Cardiac septum (tissue), 1 donor: ENCODE results near the gene PSME2. TPM values are rescaled to one million over a fixed set of nuclear protein-coding genes. Genes with fewer than 3 reads are reported as not detected.
"Not testable (repeated sequence)": the region's sequence is repeated elsewhere in the genome, so short reads cannot be mapped to it uniquely, and the experiment has no call there.

ENCODE experiments used
- DNase-seq: peaks from one replicate; pipeline ENCODE4 v3.0.0-alpha.2; 2020; ENCODE audit warnings: low spot score
- intact Hi-C: fragments of 100-400 bp; cut with DNase I; formaldehyde crosslinking; loops from one replicate; pipeline ENCODE4 v1.14.0; 2022
- total RNA-seq: library from RNA; stranded (reverse); fragmentation: NEBNext Ultra II Directional; extraction: Animal tissue kit (Norgen Biotek cat#: 25700); gene quantifications from one replicate; pipeline ENCODE4 v1.2.1, GENCODE V29; 2021
- donor health status: DM: no; HTN: no; CAD: no.

The PSME2 gene
- total RNA-seq, 1 donor from 2014 or later = 49.7 TPM

- intact Hi-C loops = no loop called here
These were observed 24.0 kb downstream of the PSME2 start for GRCh38 chr14:24122416-24122815.

GRCh38 chr14:24121210-24121609 lies 25.2 kb downstream of the PSME2 start:
- no peak for DNase-seq
- intact Hi-C loops = no loop called here

More at GRCh38 chr14:24122416-24122815, 24.0 kb downstream of the PSME2 start:
- DNase-seq = no peak

- DNase-seq = peak; percentile 60
- intact Hi-C loops = no loop called here
These were observed 26.7 kb downstream of the PSME2 start for GRCh38 chr14:24119691-24120090.

GRCh38 chr14:24117179-24117578 lies 29.2 kb downstream of the PSME2 start:
- intact Hi-C loops = no loop called here
- no peak for DNase-seq

GRCh38 chr14:24116128-24116814 lies 30.1 kb downstream of the PSME2 start:
- DNase-seq = peak; percentile 43
- intact Hi-C loops = no loop called here

- intact Hi-C loops = loop anchor here (2.0 kb wide), 1 partner anchor 25 kb away; the partner anchor contains the start of gene EMC9
- peak; percentile 73 for DNase-seq
These were observed 30.8 kb downstream of the PSME2 start for GRCh38 chr14:24115422-24116127.

- intact Hi-C loops = loop anchor here (2.0 kb wide), 1 partner anchor 26 kb away; the partner anchor contains the start of gene EMC9
- DNase-seq = peak; percentile 99
These were observed 31.6 kb downstream of the PSME2 start, which contains the start of the genes DCAF11 and NRL for GRCh38 chr14:24114532-24115421. DCAF11 (plus strand) TSS chr14:24114777; CDS start chr14:24115595, 818 bp downstream. NRL (minus strand) TSS chr14:24114949; CDS start chr14:24082848, 32,101 bp downstream.

GRCh38 chr14:24113801-24114531 lies 32.4 kb downstream of the PSME2 start:
- peak; percentile 93 for DNase-seq

GRCh38 chr14:24113379-24113800 lies 33.0 kb downstream of the PSME2 start:
- DNase-seq = no peak
- intact Hi-C loops = no loop called here

More at GRCh38 chr14:24113801-24114531, 32.4 kb downstream of the PSME2 start:
- intact Hi-C loops = loop anchor here (2.0 kb wide), 1 partner anchor 27 kb away; the partner anchor contains the start of gene EMC9

GRCh38 chr14:24110523-24110922 lies 35.9 kb downstream of the PSME2 start:
- DNase-seq = no peak
- intact Hi-C loops = no loop called here

GRCh38 chr14:24110060-24110459 lies 36.4 kb downstream of the PSME2 start:
- intact Hi-C loops = no loop called here
- DNase-seq = no peak

GRCh38 chr14:24108336-24108874 lies 38.0 kb downstream of the PSME2 start:
- intact Hi-C loops = loop anchor here (2.0 kb wide), 1 partner anchor 50 kb away; no protein-coding TSS in a partner anchor

GRCh38 chr14:24106672-24107271 lies 39.6 kb downstream of the PSME2 start:
- no peak for DNase-seq
- intact Hi-C loops = no loop called here

More at GRCh38 chr14:24108336-24108874, 38.0 kb downstream of the PSME2 start:
- DNase-seq = no peak

- DNase-seq = peak; percentile 17
- intact Hi-C loops = not testable (repeated sequence)
These were observed 40.7 kb downstream of the PSME2 start for GRCh38 chr14:24105609-24106239.

GRCh38 chr14:24103451-24103850 lies 43.0 kb downstream of the PSME2 start:
- intact Hi-C loops = no loop called here

GRCh38 chr14:24102357-24103048 lies 43.9 kb downstream of the PSME2 start:
- intact Hi-C loops = no loop called here
- DNase-seq = no peak

More at GRCh38 chr14:24103451-24103850, 43.0 kb downstream of the PSME2 start:
- DNase-seq = no peak

- no peak for DNase-seq
- intact Hi-C loops = no loop called here
These were observed 45.4 kb downstream of the PSME2 start for GRCh38 chr14:24100982-24101494.
